Measurements from ENCODE around the gene CFAP210. TPM values are rescaled to one million over a fixed set of nuclear protein-coding genes. Genes with fewer than 3 reads are reported as not detected.
A peak's percentile ranks its signal among the peaks of the same experiment; 100 is the strongest.
"Not testable (repeated sequence)": the region's sequence is repeated elsewhere in the genome, so short reads cannot be mapped to it uniquely, and the experiment has no call there.

Gene CFAP210
- total RNA-seq, 1 experiment from 2014 or later: not detected

DNA sequence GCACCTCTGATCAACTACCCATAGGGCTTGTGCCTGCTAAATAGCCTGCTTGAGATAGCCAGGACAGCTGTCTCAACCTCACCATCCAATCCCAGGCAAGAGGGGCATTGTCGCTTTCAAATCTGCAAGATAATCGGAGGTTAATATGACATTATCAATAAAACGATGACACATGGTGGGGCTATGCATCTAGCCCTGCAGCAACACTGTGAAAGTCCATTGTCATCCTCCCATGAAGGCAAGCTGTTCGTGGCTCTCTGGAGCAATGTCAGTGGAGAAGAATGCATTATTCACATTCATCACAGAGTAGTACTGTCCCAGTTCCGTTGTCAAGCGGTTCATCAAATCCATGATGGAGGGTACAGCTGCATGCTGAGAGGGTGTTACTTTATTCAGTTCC is 20.5 kb upstream of the CFAP210 start:
- DNase-seq (ENCODE audit: low read depth): no peak

- no peak for DNase-seq (ENCODE audit: low read depth)
Measured at GRCh38 chr2:169713331-169713730, 19.1 kb upstream of the CFAP210 start.

DNA sequence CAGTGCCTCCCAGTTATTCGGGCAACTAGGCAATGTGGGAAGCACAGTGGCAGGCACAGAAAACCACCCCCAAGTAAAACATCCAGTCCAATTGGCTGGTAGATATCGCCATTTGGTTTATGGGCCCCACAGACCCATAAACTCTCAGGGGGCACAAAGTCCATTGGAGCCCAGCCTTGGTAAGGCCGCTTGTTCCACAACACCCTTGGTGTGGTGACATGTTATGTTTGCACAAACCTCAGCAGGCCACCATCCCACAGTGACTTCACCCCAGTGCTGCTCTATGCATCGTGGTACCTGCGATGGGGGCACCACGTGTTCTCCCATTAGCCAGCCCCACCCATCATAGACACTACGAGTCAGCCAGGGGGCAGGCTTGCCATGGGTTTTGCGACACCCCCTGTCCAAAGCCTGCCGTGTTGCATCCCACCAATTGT is 18.6 kb upstream of the CFAP210 start:
- DNase-seq (ENCODE audit: low read depth): no peak

DNA sequence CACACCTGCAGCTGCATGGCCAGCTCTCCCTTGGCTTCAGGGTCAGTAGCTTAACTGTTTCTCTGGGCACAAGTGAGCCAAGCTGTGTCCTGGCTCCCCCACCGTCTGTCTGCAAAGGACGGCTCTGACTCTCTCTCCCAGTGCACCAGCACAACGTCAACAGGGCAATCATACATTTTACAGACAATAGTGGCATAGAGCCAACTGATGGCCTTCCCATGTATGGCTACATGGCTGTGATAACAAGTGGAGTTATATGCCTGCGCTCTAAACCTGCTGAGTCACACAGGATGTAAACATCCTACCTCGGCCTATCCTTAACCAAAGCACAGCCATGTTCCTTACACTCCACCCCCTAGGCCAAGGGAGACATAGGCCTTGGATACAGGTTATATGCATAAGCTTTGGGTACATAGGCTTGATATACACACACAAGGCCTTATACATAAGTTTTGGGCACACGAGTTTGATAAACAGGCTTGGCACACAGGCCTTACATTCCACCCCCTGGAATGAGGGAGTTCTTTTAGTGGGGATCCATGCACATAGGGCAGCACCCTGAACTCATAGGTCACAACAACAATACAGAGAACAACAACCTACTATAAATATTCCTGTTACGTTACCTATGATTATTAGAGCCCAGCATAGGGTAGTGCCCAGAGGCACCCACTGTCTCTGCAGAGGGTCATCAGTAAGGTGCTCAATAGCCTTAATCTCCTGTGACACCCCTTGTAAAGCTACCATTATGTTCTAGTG is 17.7 kb upstream of the CFAP210 start:
- peak; percentile 20 for DNase-seq (ENCODE audit: low read depth)

- DNase-seq (ENCODE audit: low read depth): no peak
Measured at GRCh38 chr2:169709981-169710380, 15.8 kb upstream of the CFAP210 start.

GRCh38 chr2:169709331-169709730 is 15.1 kb upstream of the CFAP210 start:
- DNase-seq (ENCODE audit: low read depth): no peak

DNA sequence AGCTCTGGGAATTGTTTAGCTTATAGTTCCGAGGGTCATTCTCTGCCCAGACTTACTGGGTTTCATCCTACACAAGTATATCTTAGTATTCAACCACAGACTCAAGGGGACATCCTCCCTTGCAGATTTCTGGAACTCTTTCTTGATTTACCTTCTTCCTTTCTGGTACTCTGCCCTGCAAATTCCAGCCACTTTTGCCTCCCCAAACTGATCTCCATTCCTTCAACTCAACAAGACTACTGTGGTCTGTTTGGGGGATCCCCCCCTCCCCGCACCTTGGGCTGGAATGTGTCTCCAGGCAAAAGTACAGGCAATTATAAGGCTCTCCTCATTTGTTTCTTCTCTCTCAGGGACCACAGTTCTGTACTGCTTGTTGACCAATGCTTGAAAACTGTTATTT is 13.4 kb upstream of the CFAP210 start:
- DNase-seq (ENCODE audit: low read depth): no peak

DNA sequence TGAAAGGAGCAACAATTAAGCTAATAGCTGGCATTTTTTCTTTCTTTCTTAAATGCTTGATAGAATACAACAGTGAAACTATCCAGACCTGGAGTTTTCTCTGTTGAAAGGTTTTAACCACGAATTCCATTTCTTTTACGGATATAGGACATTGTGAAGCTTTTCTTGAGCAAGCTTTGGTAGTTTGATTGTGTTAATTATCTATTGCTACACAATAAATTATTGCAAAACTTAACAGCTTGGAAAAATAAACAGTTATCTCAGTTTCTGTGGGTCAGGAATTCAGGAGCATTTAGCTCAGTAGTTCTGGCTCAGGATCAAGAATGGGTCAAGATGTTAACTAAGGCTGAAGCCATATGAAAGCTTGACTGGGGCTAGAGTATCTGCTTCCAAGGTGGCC is 11.7 kb upstream of the CFAP210 start:
- no peak for DNase-seq (ENCODE audit: low read depth)

DNA sequence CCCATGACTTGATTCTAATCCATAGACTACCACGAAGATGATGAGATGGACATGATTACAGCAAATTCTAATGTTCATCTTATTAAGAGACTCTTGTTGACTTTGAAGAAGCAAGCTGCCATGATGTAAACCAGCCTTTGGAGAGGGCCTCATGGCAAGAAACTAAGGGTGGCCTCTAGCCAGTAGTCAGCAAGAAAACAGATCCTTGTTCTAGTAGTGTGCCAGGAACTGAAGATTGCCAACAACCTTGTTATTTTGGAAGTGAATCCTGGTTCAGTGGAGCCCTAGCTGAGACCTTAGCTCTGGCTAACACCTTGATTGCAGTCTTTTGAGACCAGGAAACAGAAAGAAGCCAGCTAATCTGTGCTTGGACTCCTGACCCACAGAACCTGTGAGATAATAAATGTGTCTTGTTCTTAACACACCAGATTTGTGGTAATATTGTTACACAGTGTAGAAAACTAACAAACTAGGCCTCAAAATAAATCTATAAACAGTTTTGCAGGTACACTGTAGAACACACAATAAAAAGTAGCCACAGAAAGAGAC is 10.0 kb upstream of the CFAP210 start:
- no peak for DNase-seq (ENCODE audit: low read depth)

DNA sequence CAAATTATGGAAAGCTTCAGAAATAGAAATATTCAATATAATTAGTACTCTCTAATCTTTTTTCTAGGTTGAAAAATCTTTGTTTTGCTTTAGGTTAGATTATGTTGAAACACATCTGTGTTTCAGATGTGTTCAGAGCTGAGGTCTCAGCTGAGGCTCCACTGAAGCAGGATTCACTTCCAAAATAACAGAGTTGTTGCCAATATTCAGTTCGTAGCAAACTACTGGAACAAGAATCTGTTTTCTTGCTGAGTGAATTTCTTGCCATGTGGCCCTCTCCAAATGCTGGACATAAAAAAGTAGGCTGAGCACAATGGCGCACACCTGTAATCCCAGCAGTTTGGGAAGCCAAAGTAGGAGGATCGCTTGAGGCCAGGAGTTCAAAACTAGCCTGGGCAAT is 8.8 kb upstream of the CFAP210 start:
- no peak for DNase-seq (ENCODE audit: low read depth)

- not testable (repeated sequence) for DNase-seq (ENCODE audit: low read depth)
Measured at GRCh38 chr2:169699173-169699572, 5.0 kb upstream of the CFAP210 start.

GRCh38 chr2:169696381-169696780 is 2.2 kb upstream of the CFAP210 start:
- DNase-seq (ENCODE audit: low read depth): no peak

- DNase-seq (ENCODE audit: low read depth): no peak
Measured at GRCh38 chr2:169694894-169695260, 672 bp upstream of the CFAP210 start.

GRCh38 chr2:169693360-169693759 is 845 bp downstream of the CFAP210 start:
- DNase-seq (ENCODE audit: low read depth): no peak

GRCh38 chr2:169692718-169693117 is 1.5 kb downstream of the CFAP210 start:
- no peak for DNase-seq (ENCODE audit: low read depth)

DNA sequence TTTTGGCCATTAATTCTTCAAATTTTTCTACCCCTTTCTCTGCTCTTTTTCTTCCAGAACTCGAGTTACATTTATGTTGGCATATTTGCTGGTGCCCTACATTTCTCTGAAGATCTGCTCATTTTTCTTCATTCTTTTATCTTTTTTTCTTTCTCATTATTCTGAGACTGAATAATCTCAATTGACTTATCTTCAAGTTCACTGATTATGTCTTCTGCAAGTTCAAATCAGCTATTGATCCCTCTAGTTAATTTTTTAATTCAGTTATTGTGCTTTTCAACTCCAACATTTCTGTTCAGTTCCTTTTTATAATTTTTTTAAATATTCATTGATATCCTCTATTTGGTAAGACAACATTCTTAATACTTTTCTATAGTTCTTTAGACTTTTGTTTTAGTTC is 3.2 kb downstream of the CFAP210 start:
- no peak for DNase-seq (ENCODE audit: low read depth)

DNA sequence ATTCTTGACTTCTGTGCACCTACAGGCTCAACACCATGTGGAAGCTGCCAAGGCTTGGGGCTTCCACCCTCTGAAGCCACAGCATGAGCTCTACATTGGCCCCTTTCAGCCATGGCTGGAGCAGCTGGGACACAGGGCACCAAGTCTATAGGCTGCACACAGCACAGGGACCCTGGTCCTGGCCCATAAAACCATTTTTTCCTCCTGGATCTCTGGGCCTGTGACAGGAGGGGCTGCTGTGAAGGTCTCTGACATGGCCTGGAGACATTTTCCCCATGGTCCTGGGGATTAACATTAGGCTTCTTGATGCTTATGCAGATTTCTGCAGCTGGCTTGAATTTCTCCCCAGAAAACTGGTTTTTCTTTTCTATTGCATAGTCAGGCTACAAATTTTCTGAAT is 6.3 kb downstream of the CFAP210 start:
- not testable (repeated sequence) for DNase-seq (ENCODE audit: low read depth)

GRCh38 chr2:169686825-169687224 is 7.4 kb downstream of the CFAP210 start:
- DNase-seq (ENCODE audit: low read depth): not testable (repeated sequence)

DNA sequence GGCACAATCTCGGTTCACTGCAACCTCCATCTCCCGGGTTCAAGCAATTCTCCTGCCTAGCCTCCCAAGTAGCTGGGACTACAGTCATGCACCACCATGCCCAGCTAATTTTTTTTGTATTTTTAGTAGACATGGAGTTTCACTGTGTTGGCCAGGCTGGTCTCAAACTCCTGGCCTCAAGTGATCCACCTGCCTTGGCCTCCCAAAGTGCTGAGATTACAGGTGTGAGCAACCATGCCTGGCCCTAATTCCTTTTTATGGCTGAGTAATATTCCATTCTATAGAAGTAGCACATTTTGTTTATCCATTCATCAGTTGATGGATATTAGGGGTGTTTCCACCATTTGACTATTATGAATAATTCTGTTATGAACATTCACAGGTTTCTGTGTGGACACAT is 9.5 kb downstream of the CFAP210 start:
- not testable (repeated sequence) for DNase-seq (ENCODE audit: low read depth)

DNA sequence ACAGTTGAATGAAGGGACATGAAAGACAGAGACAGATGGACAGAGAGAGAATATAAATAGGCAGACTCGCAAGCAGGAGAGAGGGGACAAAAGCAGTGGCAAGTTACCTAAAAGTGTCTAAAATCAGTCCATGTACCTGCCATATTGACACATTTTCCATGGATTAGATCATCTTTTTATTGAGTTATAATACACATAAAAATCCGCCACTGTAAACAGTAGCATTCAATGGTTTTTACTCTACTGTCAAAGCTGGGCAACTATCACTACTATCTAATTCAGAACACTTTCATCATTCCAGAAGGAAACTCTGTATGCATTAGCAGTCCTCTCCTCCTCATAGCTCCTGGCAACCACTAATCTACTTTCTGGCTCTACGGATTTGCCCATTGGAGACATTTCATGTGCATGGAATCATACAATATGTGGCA is 10.1 kb downstream of the CFAP210 start:
- no peak for DNase-seq (ENCODE audit: low read depth)

GRCh38 chr2:169683425-169684134 is 10.6 kb downstream of the CFAP210 start:
- DNase-seq (ENCODE audit: low read depth): peak; percentile 13

- peak; percentile 13 for DNase-seq (ENCODE audit: low read depth)
Measured at GRCh38 chr2:169683054-169683424, 11.2 kb downstream of the CFAP210 start.

- DNase-seq (ENCODE audit: low read depth): no peak
Measured at GRCh38 chr2:169676850-169677249, 17.4 kb downstream of the CFAP210 start.
